Neutrophil (primary cell): ENCODE results near the gene TEX2.
A peak's percentile ranks its signal among the peaks of the same experiment; 100 is the strongest.

ENCODE experiments used
- H3K27ac ChIP-seq: fragments of 200-600 bp; sonication (generic); 2 replicates; pipeline ENCODE4 v1.5.1; 2016; ENCODE audit warnings: mild to moderate bottlenecking, moderate library complexity
- H3K27me3 ChIP-seq: fragments of 200-600 bp; sonication (generic); 2 replicates; pipeline ENCODE4 v1.6.0; 2016; ENCODE audit warnings: mild to moderate bottlenecking
- H3K36me3 ChIP-seq: fragments of 200-600 bp; sonication (generic); 2 replicates; pipeline ENCODE4 v1.5.1; 2017
- H3K4me1 ChIP-seq, 2 experiments: fragments of 200-600 bp in 1 of 2; sonication (generic) in 1 of 2; 1 replicate in 1 of 2; 2 replicates in 1 of 2; pipeline versions ENCODE4 v1.5.1 to v1.6.1; 2013 to 2016; ENCODE audit warnings: low read depth in 1 of 2, low read length in 1 of 2, mild to moderate bottlenecking in 1 of 2, moderate library complexity in 1 of 2; ENCODE audit not compliant: control insufficient read depth in 1 of 2, insufficient read depth in 1 of 2
- H3K4me3 ChIP-seq, 2 experiments: fragments of 200-600 bp in 1 of 2; sonication (generic) in 1 of 2; 1 replicate in 1 of 2; 2 replicates in 1 of 2; pipeline ENCODE4 v1.5.1; 2013 to 2016; ENCODE audit warnings: low read depth in 1 of 2, low read length in 1 of 2, mild to moderate bottlenecking in 1 of 2, moderate library complexity in 1 of 2
- H3K9me3 ChIP-seq: fragments of 200-600 bp; sonication (generic); 2 replicates; pipeline ENCODE4 v1.5.1; 2016
- TF ChIP-seq, protein P1 (sequence below): fragments of 200-600 bp; sonication (generic); IDR thresholded peaks from 2 replicates; pipeline ENCODE4 v1.5.1; 2016; ENCODE audit warnings: antibody characterized with exemption

Gene TEX2

DNA sequence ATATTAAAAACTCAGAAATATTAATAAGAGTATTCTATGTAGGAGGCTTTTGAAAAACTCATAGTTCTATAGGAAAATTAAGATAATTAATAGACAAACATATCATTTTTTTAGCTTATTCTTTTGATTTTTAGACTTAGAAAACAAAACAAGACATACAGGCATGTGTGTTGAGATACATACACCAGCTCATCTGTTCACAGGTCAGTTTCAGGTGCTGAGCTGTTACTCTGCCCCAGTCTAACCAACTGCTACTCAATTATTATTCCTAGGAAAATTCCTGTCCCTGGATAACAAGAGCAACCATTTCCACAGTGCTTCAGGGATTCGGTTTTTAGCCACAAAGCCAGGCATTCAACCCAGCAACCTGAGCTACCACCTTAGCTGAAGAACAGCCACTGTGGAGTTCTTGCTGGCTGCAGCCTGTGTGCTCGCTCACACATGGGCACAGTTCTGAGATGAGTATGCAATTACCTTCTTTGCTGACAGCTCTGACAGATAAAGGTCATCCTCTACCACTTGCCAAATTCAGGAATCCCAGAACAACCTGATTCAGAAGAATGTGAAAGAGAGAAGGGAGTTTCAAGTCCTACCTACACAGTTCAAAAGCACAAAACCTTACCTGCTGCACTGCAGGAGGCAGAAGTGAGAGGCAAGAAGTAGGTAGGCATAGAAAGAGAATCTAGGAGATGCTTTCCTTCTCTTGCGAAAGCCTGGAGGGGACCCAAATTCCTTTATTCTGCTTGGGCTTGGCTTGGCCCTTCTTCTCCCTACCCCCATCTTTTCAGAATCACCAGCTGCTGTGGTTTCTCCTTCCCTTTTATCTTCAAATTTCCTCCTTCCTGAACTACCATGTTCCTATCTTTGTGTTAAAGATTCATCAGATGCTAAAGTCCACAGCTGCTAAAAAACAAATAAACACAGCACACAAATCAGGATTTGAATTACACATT lies 62.7 kb downstream of the TEX2 start:
- Histone ChIP-seq H3K9me3 (no peaks in the 10 kb centered on the region), H3K4me1 (peaks cover 14 to 21% of the 10 kb centered on the region in 2 experiments), H3K36me3 (no peaks in the 10 kb centered on the region), H3K27me3 (no peaks in the 10 kb centered on the region), H3K4me3 (no peak overlapping the region), H3K27ac (peak overlapping the region; percentile 64)
- TF ChIP-seq, protein P1, sequence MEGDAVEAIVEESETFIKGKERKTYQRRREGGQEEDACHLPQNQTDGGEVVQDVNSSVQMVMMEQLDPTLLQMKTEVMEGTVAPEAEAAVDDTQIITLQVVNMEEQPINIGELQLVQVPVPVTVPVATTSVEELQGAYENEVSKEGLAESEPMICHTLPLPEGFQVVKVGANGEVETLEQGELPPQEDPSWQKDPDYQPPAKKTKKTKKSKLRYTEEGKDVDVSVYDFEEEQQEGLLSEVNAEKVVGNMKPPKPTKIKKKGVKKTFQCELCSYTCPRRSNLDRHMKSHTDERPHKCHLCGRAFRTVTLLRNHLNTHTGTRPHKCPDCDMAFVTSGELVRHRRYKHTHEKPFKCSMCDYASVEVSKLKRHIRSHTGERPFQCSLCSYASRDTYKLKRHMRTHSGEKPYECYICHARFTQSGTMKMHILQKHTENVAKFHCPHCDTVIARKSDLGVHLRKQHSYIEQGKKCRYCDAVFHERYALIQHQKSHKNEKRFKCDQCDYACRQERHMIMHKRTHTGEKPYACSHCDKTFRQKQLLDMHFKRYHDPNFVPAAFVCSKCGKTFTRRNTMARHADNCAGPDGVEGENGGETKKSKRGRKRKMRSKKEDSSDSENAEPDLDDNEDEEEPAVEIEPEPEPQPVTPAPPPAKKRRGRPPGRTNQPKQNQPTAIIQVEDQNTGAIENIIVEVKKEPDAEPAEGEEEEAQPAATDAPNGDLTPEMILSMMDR: no peak

DNA sequence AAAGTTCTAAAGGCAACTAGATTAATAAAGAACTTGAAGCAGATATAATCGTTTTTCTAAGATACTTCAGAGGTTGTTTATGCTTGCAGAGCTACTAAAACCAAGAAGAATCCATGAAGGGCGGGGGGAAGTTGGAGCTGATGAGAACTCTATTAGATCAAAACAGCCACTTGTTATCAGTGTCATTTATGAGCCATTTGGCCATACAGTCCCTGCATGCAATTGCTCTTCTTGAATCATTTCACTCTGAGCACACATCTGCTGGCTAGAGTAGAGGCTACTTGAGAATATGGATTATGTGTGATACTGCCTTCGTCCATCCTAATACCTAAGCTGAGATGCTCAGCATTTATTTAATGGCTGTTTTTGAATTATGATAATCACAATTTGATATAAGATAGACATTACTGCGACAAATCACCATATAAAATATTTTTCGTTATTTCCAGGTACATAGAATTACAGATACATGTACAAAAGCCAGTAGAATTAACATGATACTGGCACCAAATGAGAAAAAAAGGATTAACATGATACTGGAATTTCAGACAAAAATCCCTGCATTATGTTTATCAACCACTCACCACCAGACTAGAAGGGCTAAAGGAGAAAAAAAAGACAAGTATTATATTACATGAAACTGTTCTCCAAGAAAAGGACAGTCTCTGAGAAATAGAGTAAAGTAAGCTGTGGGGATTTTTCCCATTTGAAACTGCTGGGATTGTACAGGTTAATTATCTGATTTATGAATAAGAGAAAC lies 64.5 kb downstream of the TEX2 start:
- Histone ChIP-seq H3K4me1 (peaks cover 14 to 21% of the 10 kb centered on the region in 2 experiments), H3K27me3 (no peaks in the 10 kb centered on the region), H3K9me3 (no peaks in the 10 kb centered on the region)

DNA sequence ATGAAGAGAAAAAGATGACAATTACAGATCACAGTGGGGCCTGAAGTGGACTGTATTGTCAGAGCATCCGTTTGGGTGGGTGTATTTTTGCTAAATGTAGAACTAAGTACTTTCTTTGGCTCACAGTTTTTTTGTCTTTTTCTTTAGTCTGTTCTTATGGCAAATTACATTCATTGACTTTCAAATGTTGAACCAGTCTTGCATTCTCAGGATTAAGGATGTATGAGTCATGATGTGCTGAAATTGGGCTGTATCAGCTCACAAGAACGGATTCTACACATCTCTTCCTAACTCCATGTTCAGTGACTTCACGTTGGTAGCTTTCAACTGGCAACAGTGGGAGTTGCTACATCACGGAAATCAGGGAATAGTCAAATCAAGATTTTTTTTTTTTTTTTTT lies 66.5 kb downstream of the TEX2 start:
- peaks cover 22% of the 10 kb centered on the region for H3K36me3 ChIP-seq
- H3K27ac ChIP-seq: no peak overlapping the region
- TF ChIP-seq, protein P1: no peak
- H3K27me3 ChIP-seq: no peaks in the 10 kb centered on the region
- H3K4me3 ChIP-seq: no peak overlapping the region
- H3K4me1 ChIP-seq: peaks cover 14 to 21% of the 10 kb centered on the region in 2 experiments
- no peaks in the 10 kb centered on the region for H3K9me3 ChIP-seq

More for the DNA sequence above, 64.5 kb downstream of the TEX2 start:
- TF ChIP-seq, protein P1: no peak
- Histone ChIP-seq H3K27ac (no peak overlapping the region), H3K4me3 (no peak overlapping the region), H3K36me3 (peaks cover 6% of the 10 kb centered on the region)

DNA sequence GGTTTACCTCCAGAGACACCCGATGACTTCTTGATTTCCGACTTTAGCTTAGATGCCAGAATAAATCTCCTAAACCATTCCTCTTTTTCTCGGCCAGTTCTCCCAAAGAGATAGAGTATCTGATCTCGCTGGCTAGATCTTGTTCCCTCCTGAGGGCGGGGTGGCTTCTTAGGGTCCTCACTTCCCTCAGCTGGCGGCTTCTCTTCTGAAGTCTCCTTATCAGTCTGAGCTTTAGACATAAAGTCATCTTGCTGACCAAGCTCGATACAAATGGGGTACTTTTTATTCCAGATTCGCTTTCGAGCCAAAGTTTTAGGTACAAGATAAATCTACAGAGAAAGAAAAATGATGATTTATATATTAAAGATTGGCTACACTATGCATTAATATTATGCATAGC lies 69.5 kb downstream of the TEX2 start:
- H3K27me3 ChIP-seq: no peaks in the 10 kb centered on the region
- H3K4me3 ChIP-seq: no peak overlapping the region
- no peaks in the 10 kb centered on the region for H3K9me3 ChIP-seq
- H3K27ac ChIP-seq: no peak overlapping the region
- peaks cover 32% of the 10 kb centered on the region for H3K36me3 ChIP-seq
- TF ChIP-seq, protein P1: no peak
- H3K4me1 ChIP-seq: no peaks in the 10 kb centered on the region

DNA sequence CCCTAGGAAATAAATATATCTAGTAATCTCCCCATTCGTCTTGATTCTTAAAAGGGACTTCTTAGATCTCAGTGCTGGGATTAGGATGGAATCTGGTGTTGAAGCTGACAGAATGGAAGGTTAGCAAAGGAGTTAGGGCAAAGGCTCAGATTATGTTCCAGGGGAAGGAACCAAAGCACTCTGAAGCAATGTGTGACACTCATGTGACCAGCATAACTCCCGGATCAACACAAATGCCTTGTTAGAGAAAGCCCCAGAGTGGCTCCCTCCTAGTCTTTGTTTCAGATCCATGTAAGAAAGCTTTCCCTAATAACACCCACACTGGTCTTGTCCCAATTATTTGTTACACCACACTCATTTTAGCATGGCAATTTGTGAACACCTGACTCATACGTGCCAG lies 70.5 kb downstream of the TEX2 start:
- Histone ChIP-seq H3K27me3 (no peaks in the 10 kb centered on the region), H3K9me3 (no peaks in the 10 kb centered on the region), H3K27ac (no peak overlapping the region), H3K4me3 (no peak overlapping the region), H3K36me3 (peaks cover 39% of the 10 kb centered on the region), H3K4me1 (no peaks in the 10 kb centered on the region)
- TF ChIP-seq, protein P1: no peak
